ENCODE data around the gene BHLHA15. TPM values are rescaled to one million over a fixed set of nuclear protein-coding genes. Genes with fewer than 3 reads are reported as not detected.

The BHLHA15 gene
- total and polyA plus RNA-seq, 2 of the 8 experiments (the other 6 are each of a cell fraction or from before 2014, with no cell fraction given) = 1.1 to 2.7 TPM

DNA sequence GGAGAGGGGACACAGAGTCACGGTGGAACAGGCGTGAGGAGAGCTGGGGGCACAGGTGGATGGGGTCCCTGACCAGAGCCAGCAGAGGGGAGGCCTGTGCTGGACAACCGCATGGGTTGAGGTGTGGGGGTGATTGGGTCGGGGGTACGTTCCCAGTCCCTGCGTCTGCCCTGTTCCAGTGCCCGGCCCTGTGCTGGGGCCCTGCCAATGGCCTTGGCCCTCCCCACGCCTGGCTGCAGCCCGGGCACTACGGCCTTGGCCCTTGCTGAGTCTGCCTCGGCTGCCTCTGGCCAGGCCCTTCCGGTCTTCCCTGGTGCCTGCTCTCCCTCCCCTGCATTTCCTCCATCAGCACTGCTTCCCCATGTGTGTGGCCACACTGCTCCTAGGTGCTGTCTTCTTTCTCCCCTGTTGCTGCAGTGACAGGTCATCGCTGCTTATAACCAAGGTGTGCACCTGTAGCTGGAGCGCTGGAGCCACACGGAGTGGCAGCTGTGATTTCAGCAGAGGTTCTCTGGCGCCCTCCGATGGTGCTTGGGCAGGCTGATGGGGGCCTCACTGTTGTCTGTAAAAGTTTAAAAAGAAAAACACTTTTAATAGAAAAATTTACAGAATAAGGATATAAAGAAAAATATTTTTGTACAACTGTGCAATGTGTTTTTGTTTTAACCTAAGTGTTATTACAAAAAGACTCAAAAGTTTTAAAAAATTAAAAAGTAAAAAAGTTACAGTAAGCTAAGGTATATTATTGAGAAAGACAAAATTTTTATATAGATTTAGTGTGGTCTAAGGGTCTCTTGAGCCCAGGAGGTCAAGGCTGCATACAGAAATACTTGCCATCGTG lies 45.2 kb upstream of the BHLHA15 start:
- Histone ChIP-seq H3K23me2 (ENCODE audit: low read depth, low read length) (no peaks in the 10 kb centered on the region), H3K56ac (replicated peaks; ENCODE audit: insufficient read length, low read depth, low read length) (no peak overlapping the region), H3K79me1 (ENCODE audit: low read depth, low read length) (peaks cover 9% of the 10 kb centered on the region), H2BK20ac (ENCODE audit: low read length) (no peak overlapping the region), H3K9me3 (ENCODE audit: insufficient read depth in 2 of 2, low read depth in 1 of 2, low read length in 1 of 2) (no peaks in the 10 kb centered on the region), H4K8ac (ENCODE audit: extremely low read depth, insufficient read depth, low read length) (peak overlapping the region; percentile 79; the same call in 1 of the 2 replicates), H3K4me1 (replicated peaks in 1 of 4; ENCODE audit: control insufficient read depth in 3 of 4, insufficient read depth in 4 of 4, low read length in 3 of 4) (no peaks in the 10 kb centered on the region; a peak in 1 of 7 replicates), H2AFZ (ENCODE audit: low read length) (no peak overlapping the region), H4K20me1 (replicated peaks in 1 of 2; ENCODE audit: control insufficient read depth in 1 of 2, insufficient read depth in 2 of 2, low read length in 2 of 2) (peaks cover 6 to 12% of the 10 kb centered on the region in 2 experiments), H4K91ac (replicated peaks; ENCODE audit: insufficient read length, low read length) (no peak overlapping the region), H3K4me3 (ENCODE audit: extremely low read depth in 1 of 4, insufficient read depth in 2 of 4, low read depth in 3 of 4, low read length in 4 of 4) (no peak overlapping the region), H3K27me3 (replicated peaks in 1 of 4; ENCODE audit: control insufficient read depth in 3 of 4, extremely low read depth in 1 of 4, insufficient read depth in 3 of 4, low read length in 3 of 4) (no peaks in the 10 kb centered on the region), H2BK5ac (ENCODE audit: low read depth, low read length) (no peak overlapping the region), H3K9ac (replicated peaks in 1 of 4; ENCODE audit: extremely low read depth in 1 of 4, low read depth in 3 of 4, low read length in 3 of 4) (no peak overlapping the region), H2BK12ac (ENCODE audit: low read depth, low read length) (no peak overlapping the region), H4K5ac (ENCODE audit: insufficient read length, low read depth, low read length) (no peak overlapping the region), H3K14ac (ENCODE audit: insufficient read length) (no peak overlapping the region), H3K4ac (replicated peaks; ENCODE audit: insufficient read length, low read depth, low read length) (no peak overlapping the region), H3K23ac (ENCODE audit: insufficient read length) (no peak overlapping the region), H3K36me3 (ENCODE audit: control insufficient read depth in 2 of 4, insufficient read depth in 4 of 4, low read length in 3 of 4) (no peaks in the 10 kb centered on the region), H3K79me2 (ENCODE audit: control insufficient read depth in 1 of 2, insufficient read depth in 2 of 2, low read length in 2 of 2) (0 out of 4 replicates have a peak, but pooled peaks cover 0 to 4% of the 10 kb centered on the region in 2 experiments), H3K27ac (ENCODE audit: low read depth, low read length) (no peak overlapping the region), H3K4me2 (ENCODE audit: insufficient read depth in 1 of 2, low read depth in 2 of 2, low read length in 2 of 2) (no peak overlapping the region), H2BK120ac (replicated peaks; ENCODE audit: low read depth, low read length) (no peak overlapping the region), H2BK15ac (ENCODE audit: low read length) (no peak overlapping the region), H3K18ac (ENCODE audit: extremely low read depth, low read length) (no peak overlapping the region), H2AK5ac (ENCODE audit: low read depth, low read length) (no peak overlapping the region)
- no peak for FAIRE-seq
- ChIA-PET POLR2A (ENCODE audit: partially characterized antibody) (interaction anchor here (1.4 to 2.3 kb wide), 2 partner anchors 144 to 294 kb away, joined by 4 to 8 read pairs; partner anchors contain the start of gene ASNS), CTCF (ENCODE audit: partially characterized antibody) (interaction anchor here (0.6 to 15.9 kb wide), 37 partner anchors 8 to 1050 kb away, joined by 3 to 476 read pairs (median 4); partner anchors contain the start of genes BHLHA15 and LMTK2)
- WGBS, 2 experiments (ENCODE audit: extremely low coverage in 1 of 2, insufficient coverage in 1 of 2, insufficient read length in 1 of 2, insufficient replicate concordance in 2 of 2, low coverage in 1 of 2, low lambda C conversion rate in 2 of 2, missing lambda C conversion rate in 1 of 2) = 77% methylated on average over 17 of the region's 18 CpGs; no CpG with 5 or more reads in 1 of the 2 experiments
- peak; percentile 36 to 85 for DNase-seq (ENCODE audit: low read depth in 1 of 2, low spot score in 2 of 2)
- TF ChIP-seq RAD21 (IDR thresholded peaks at IDR 0.05 in 1 of 2, conservative IDR thresholded peaks at IDR 0.05 in 1 of 2; ENCODE audit: low read depth in 2 of 2, low read length in 2 of 2) (peak; percentile 86 to 89), YY1 (IDR thresholded peaks at IDR 0.05; ENCODE audit: low read depth, low read length) (0 out of 2 replicates have a peak, but pooled peaks have one; percentile 18), RXRA (IDR thresholded peaks at IDR 0.05; ENCODE audit: insufficient read depth, low read depth, low read length) (no peak), CBX5 (IDR thresholded peaks at IDR 0.05; ENCODE audit: low read depth, low read length) (no peak)
- TF ChIP-seq, protein P1, sequence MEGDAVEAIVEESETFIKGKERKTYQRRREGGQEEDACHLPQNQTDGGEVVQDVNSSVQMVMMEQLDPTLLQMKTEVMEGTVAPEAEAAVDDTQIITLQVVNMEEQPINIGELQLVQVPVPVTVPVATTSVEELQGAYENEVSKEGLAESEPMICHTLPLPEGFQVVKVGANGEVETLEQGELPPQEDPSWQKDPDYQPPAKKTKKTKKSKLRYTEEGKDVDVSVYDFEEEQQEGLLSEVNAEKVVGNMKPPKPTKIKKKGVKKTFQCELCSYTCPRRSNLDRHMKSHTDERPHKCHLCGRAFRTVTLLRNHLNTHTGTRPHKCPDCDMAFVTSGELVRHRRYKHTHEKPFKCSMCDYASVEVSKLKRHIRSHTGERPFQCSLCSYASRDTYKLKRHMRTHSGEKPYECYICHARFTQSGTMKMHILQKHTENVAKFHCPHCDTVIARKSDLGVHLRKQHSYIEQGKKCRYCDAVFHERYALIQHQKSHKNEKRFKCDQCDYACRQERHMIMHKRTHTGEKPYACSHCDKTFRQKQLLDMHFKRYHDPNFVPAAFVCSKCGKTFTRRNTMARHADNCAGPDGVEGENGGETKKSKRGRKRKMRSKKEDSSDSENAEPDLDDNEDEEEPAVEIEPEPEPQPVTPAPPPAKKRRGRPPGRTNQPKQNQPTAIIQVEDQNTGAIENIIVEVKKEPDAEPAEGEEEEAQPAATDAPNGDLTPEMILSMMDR (IDR thresholded peaks at IDR 0.05; ENCODE audit: control extremely low read depth in 1 of 3, insufficient read depth in 1 of 3, low read depth in 1 of 3, low read length in 3 of 3) = peak; percentile 78 to 84 (median 78)

Measured in H1 (cell line).